HEK293 (cell line): ENCODE data around the gene BEST3.

Experiments
- BCL11A ChIP-seq: fragments of 450-650 bp; formaldehyde crosslinking; IDR thresholded peaks from 2 replicates; pipeline ENCODE4 v1.5.1; 2016; ENCODE audit warnings: low read depth, missing biosample characterization, missing genetic modification characterization
- GFI1B ChIP-seq: fragments of 450-650 bp; formaldehyde crosslinking; IDR thresholded peaks from 2 replicates; pipeline ENCODE4 v1.5.1; 2016; ENCODE audit warnings: missing biosample characterization, missing genetic modification characterization
- GLI2 ChIP-seq: fragments of 450-650 bp; formaldehyde crosslinking; IDR thresholded peaks from 2 replicates; pipeline ENCODE4; 2017; ENCODE audit warnings: missing biosample characterization, missing genetic modification characterization, low read depth, borderline replicate concordance
- HIC1 ChIP-seq: fragments of 450-650 bp; formaldehyde crosslinking; IDR thresholded peaks from 2 replicates; pipeline ENCODE4 v1.5.1; 2016; ENCODE audit warnings: missing biosample characterization, missing genetic modification characterization
- IKZF3 ChIP-seq: fragments of 450-650 bp; IDR thresholded peaks from 2 replicates; pipeline ENCODE4 v1.5.0; 2018; ENCODE audit warnings: missing biosample characterization, mild to moderate bottlenecking, missing genetic modification characterization, moderate library complexity
- INSM2 ChIP-seq: fragments of 450-650 bp; formaldehyde crosslinking; IDR thresholded peaks from 2 replicates; pipeline ENCODE4 v1.5.1; 2016; ENCODE audit warnings: missing biosample characterization, missing genetic modification characterization
- MZF1 ChIP-seq: fragments of 450-650 bp; formaldehyde crosslinking; IDR thresholded peaks from 2 replicates; pipeline ENCODE4 v1.5.1; 2017; ENCODE audit warnings: missing biosample characterization, missing genetic modification characterization, borderline replicate concordance
- OVOL3 ChIP-seq: fragments of 450-650 bp; formaldehyde crosslinking; IDR thresholded peaks from 2 replicates; pipeline ENCODE4 v1.5.1; 2016; ENCODE audit warnings: missing biosample characterization, missing genetic modification characterization
- SCRT2 ChIP-seq: fragments of 450-650 bp; formaldehyde crosslinking; IDR thresholded peaks from 2 replicates; pipeline ENCODE4 v1.5.1; 2016; ENCODE audit warnings: missing biosample characterization, missing genetic modification characterization
- SP2 ChIP-seq: fragments of 450-650 bp; formaldehyde crosslinking; IDR thresholded peaks from 2 replicates; pipeline ENCODE4 v1.5.1; 2016; ENCODE audit warnings: missing biosample characterization, missing genetic modification characterization
- TCF7L2 ChIP-seq: IDR thresholded peaks from 2 replicates; pipeline ENCODE4 v1.6.1; 2011; ENCODE audit warnings: low read depth, mild to moderate bottlenecking, inconsistent platforms, low read length, moderate library complexity, borderline replicate concordance
- ZBTB6 ChIP-seq: fragments of 450-650 bp; formaldehyde crosslinking; IDR thresholded peaks from 2 replicates; pipeline ENCODE4 v1.5.1; 2017; ENCODE audit warnings: missing biosample characterization, missing genetic modification characterization
- ZEB2 ChIP-seq: fragments of 450-650 bp; formaldehyde crosslinking; IDR thresholded peaks from 2 replicates; pipeline ENCODE4 v1.5.1; 2016; ENCODE audit warnings: missing biosample characterization, missing genetic modification characterization
- ZNF133 ChIP-seq: fragments of 450-650 bp; formaldehyde crosslinking; IDR thresholded peaks from 2 replicates; pipeline ENCODE4 v1.5.1; 2016; ENCODE audit warnings: missing biosample characterization, missing genetic modification characterization
- ZNF140 ChIP-seq: fragments of 450-650 bp; formaldehyde crosslinking; IDR thresholded peaks from 2 replicates; pipeline ENCODE4 v1.5.1; 2016; ENCODE audit warnings: missing biosample characterization, missing genetic modification characterization
- ZNF18 ChIP-seq: fragments of 450-650 bp; formaldehyde crosslinking; IDR thresholded peaks from 2 replicates; pipeline ENCODE4 v1.5.1; 2016; ENCODE audit warnings: missing biosample characterization, missing genetic modification characterization
- ZNF26 ChIP-seq: fragments of 450-650 bp; formaldehyde crosslinking; IDR thresholded peaks from 2 replicates; pipeline ENCODE4 v1.5.1; 2016; ENCODE audit warnings: missing biosample characterization, missing genetic modification characterization
- ZNF362 ChIP-seq: fragments of 450-650 bp; formaldehyde crosslinking; IDR thresholded peaks from 2 replicates; pipeline ENCODE4 v1.5.1; 2016; ENCODE audit warnings: missing biosample characterization, missing genetic modification characterization
- ZNF449 ChIP-seq: fragments of 450-650 bp; formaldehyde crosslinking; IDR thresholded peaks from 2 replicates; pipeline ENCODE4 v1.5.1; 2017; ENCODE audit warnings: missing biosample characterization, mild to moderate bottlenecking, missing genetic modification characterization, moderate library complexity
- ZNF639 ChIP-seq: fragments of 450-650 bp; formaldehyde crosslinking; IDR thresholded peaks from 2 replicates; pipeline ENCODE4 v1.5.1; 2016; ENCODE audit warnings: missing biosample characterization, missing genetic modification characterization
- ZNF670 ChIP-seq: fragments of 450-650 bp; formaldehyde crosslinking; IDR thresholded peaks from 2 replicates; pipeline ENCODE4 v1.5.1; 2016; ENCODE audit warnings: missing biosample characterization, missing genetic modification characterization, low read depth
- ZNF692 ChIP-seq: fragments of 450-650 bp; formaldehyde crosslinking; IDR thresholded peaks from 2 replicates; pipeline ENCODE4 v1.5.1; 2016; ENCODE audit warnings: missing biosample characterization, missing genetic modification characterization
- ZNF707 ChIP-seq: fragments of 450-650 bp; formaldehyde crosslinking; IDR thresholded peaks from 2 replicates; pipeline ENCODE4 v1.5.1; 2016; ENCODE audit warnings: missing biosample characterization, missing genetic modification characterization
- ZSCAN30 ChIP-seq: fragments of 450-650 bp; IDR thresholded peaks from 2 replicates; pipeline ENCODE4 v1.5.1; 2018; ENCODE audit warnings: missing biosample characterization, mild to moderate bottlenecking, missing genetic modification characterization, moderate library complexity

Gene BEST3

GRCh38 chr12:69739287-69740191, 40.4 kb upstream of the BEST3 start (continued):
- TF ChIP-seq BCL11A (no peak), ZBTB6 (tag by site-specific recombination) (no peak), MZF1 (tag by site-specific recombination) (no peak), ZNF26 (no peak), ZNF449 (tag by site-specific recombination) (no peak), ZNF692 (tag by site-specific recombination) (peak; percentile 86), ZNF18 (tag by site-specific recombination) (no peak), INSM2 (tag by site-specific recombination) (no peak), ZNF707 (tag by site-specific recombination) (no peak), IKZF3 (tag by site-specific recombination) (0 out of 2 replicates have a peak, but pooled peaks have one; percentile 3), ZNF133 (peak; percentile 56), GLI2 (tag by site-specific recombination) (no peak), SCRT2 (tag by site-specific recombination) (peak; percentile 79), ZNF140 (tag by site-specific recombination) (no peak), SP2 (peak; percentile 79), ZNF362 (tag by site-specific recombination) (no peak), OVOL3 (tag by site-specific recombination) (no peak), TCF7L2 (peak; percentile 75), ZSCAN30 (tag by site-specific recombination) (peak; percentile 7; the same call in 1 of the 2 replicates), ZNF670 (no peak), GFI1B (tag by site-specific recombination) (no peak), ZNF639 (tag by site-specific recombination) (no peak), HIC1 (no peak), ZEB2 (tag by site-specific recombination) (peak; percentile 89)
